K562 (cell line): ENCODE measurements around the gene CD248. TPM values are rescaled to one million over a fixed set of nuclear protein-coding genes. Genes with fewer than 3 reads are reported as not detected.

ENCODE experiments used
- BCOR ChIP-seq: fragments of 450-650 bp; IDR thresholded peaks from 2 replicates; pipeline ENCODE4 v1.6.1; 2016
- EGR1 ChIP-seq: fragments of 450-650 bp; conservative IDR thresholded peaks from 2 replicates; pipeline ENCODE4 v1.6.1; 2017; ENCODE audit warnings: mild to moderate bottlenecking
- FOXM1 ChIP-seq, 2 experiments: fragments of 450-650 bp in 1 of 2; sonication (generic) in 1 of 2; formaldehyde crosslinking in 1 of 2; IDR thresholded peaks; 2 replicates each; pipeline versions ENCODE4 v1.6.1 to v1.9.0; 2017 to 2022; ENCODE audit warnings: low read depth in 2 of 2, mild to moderate bottlenecking in 2 of 2, missing genetic modification reagents in 1 of 2, moderate library complexity in 1 of 2
- FOXP1 ChIP-seq: sonication (generic); formaldehyde crosslinking; IDR thresholded peaks from 2 replicates; pipeline ENCODE4 v1.8.0; 2022; ENCODE audit warnings: mild to moderate bottlenecking, missing genetic modification reagents
- MAZ ChIP-seq, 2 experiments: fragments of 450-650 bp in 1 of 2; sonication (generic) in 1 of 2; formaldehyde crosslinking; IDR thresholded peaks in 1 of 2; conservative IDR thresholded peaks in 1 of 2; 2 replicates each; pipeline versions ENCODE4 v1.4.0 to v1.5.0; 2020; ENCODE audit warnings: mild to moderate bottlenecking in 1 of 2, missing genetic modification reagents in 1 of 2
- MED1 ChIP-seq: sonication (generic); formaldehyde crosslinking; IDR thresholded peaks from 2 replicates; pipeline ENCODE4 v1.8.1; 2023; ENCODE audit warnings: missing genetic modification reagents, borderline replicate concordance
- OTX1 ChIP-seq: fragments of 450-650 bp; formaldehyde crosslinking; IDR thresholded peaks from 2 replicates; pipeline ENCODE4 v1.4.0; 2022; ENCODE audit warnings: mild to moderate bottlenecking
- POLR2A ChIP-seq: fragments of 450-650 bp; conservative IDR thresholded peaks from 2 replicates; pipeline ENCODE4 v1.6.1; 2016
- RBM34 ChIP-seq: fragments of 200-400 bp; formaldehyde crosslinking; IDR thresholded peaks from 2 replicates; pipeline ENCODE4 v1.6.1; 2018; ENCODE audit warnings: low read length, borderline replicate concordance; ENCODE audit not compliant: insufficient read depth
- RCOR1 ChIP-seq, 2 experiments: IDR thresholded peaks; 2 replicates each; pipeline ENCODE4 v1.6.1; 2012; ENCODE audit warnings: low read depth in 2 of 2, low read length in 2 of 2, borderline replicate concordance in 1 of 2, improper control_type of control experiment in 1 of 2
- RFX1 ChIP-seq: fragments of 450-650 bp; IDR thresholded peaks from 2 replicates; pipeline ENCODE4 v1.6.1; 2016; ENCODE audit warnings: mild to moderate bottlenecking, moderate library complexity
- SMAD4 ChIP-seq: fragments of 250-450 bp; sonication (Bioruptor Pico); conservative IDR thresholded peaks from 2 replicates; pipeline ENCODE4 v1.8.0; 2021; ENCODE audit warnings: inconsistent platforms, mild to moderate bottlenecking, moderate library complexity
- ZNF318 ChIP-seq, 2 experiments: fragments of 450-650 bp; IDR thresholded peaks; 2 replicates each; pipeline ENCODE4 v1.6.1; 2016; ENCODE audit warnings: mild to moderate bottlenecking in 2 of 2, borderline replicate concordance in 1 of 2, low read depth in 1 of 2, moderate library complexity in 1 of 2
- ZNF740 ChIP-seq, 3 experiments: fragments of 200-800 bp in 1 of 3; sonication (Bioruptor generic) in 1 of 3; sonication (generic) in 1 of 3; formaldehyde crosslinking in 1 of 3; IDR thresholded peaks; 2 replicates each; pipeline versions ENCODE4 v1.6.1 to v1.8.0; 2016 to 2022; ENCODE audit warnings: mild to moderate bottlenecking in 2 of 3, missing compliant biosample characterization in 2 of 3, missing genetic modification characterization in 2 of 3, missing genetic modification reagents in 1 of 3
- polyA plus RNA-seq, 8 experiments: library from polyadenylated mRNA; depleted of rRNA in 4 of 8; stranded (reverse) in 5 of 8; unstranded in 3 of 8; fragments of >200 nt; fragmentation: Nextera tagmentation in 2 of 8; fragmentation: Illumina TruSeq in 1 of 8; extraction: Ambion mirVana in 2 of 8; extraction: Trizol in 1 of 8; gene quantifications; 2 replicates each; pipeline versions ENCODE4 v1.2.1 to v1.2.3, GENCODE V29; 2011 to 2014; ENCODE audit warnings: inconsistent platforms in 1 of 8, missing spikeins in 1 of 8
- total RNA-seq, 7 experiments: library from RNA; depleted of rRNA in 6 of 7; stranded (reverse); fragments of >200 nt in 6 of 7; fragmentation: Illumina TruSeq in 2 of 7; extraction: Trizol in 2 of 7; gene quantifications; 2 replicates each; pipeline versions ENCODE4 v1.2.1 to v1.2.3, GENCODE V29; 2011 to 2021; ENCODE audit warnings: low replicate concordance in 1 of 7

The CD248 gene
- total and polyA plus RNA-seq, 9 of the 15 experiments (the other 6 are each of a cell fraction or from before 2014, with no cell fraction given): 0.09 TPM; not detected in 8

- TF ChIP-seq ZNF318 (IDR thresholded peaks at IDR 0.05; ENCODE audit: borderline replicate concordance in 1 of 2, low read depth in 1 of 2) (no peak), ZNF740 (CRISPR knock-in tag; IDR thresholded peaks at IDR 0.05) (peak; percentile 58; the same call in 1 of the 2 replicates), ZNF740 (tag; IDR thresholded peaks at IDR 0.05) (no peak), MED1 (CRISPR knock-in tag) (no peak), FOXM1 (IDR thresholded peaks at IDR 0.05; ENCODE audit: low read depth) (no peak), FOXM1 (CRISPR knock-in tag; IDR thresholded peaks at IDR 0.05; ENCODE audit: low read depth) (0 out of 2 replicates have a peak, but pooled peaks have one; percentile 7), EGR1 (peak; percentile 21; the same call in 1 of the 2 replicates), OTX1 (CRISPR knock-in tag) (peak; percentile 25; the same call in 1 of the 2 replicates), RBM34 (no peak), SMAD4 (CRISPR knock-in tag) (0 out of 2 replicates have a peak, but pooled peaks have one; percentile 26), POLR2A (peak; percentile 31; the same call in 1 of the 2 replicates), RCOR1 (IDR thresholded peaks at IDR 0.05; ENCODE audit: borderline replicate concordance in 1 of 2, low read depth in 2 of 2, low read length in 2 of 2) (peak; percentile 78 to 99), RFX1 (peak; percentile 100), FOXP1 (CRISPR knock-in tag) (no peak; the same call in 1 of the 2 replicates), BCOR (no peak), MAZ (CRISPR knock-in tag; conservative IDR thresholded peaks at IDR 0.05 in 1 of 2, IDR thresholded peaks at IDR 0.05 in 1 of 2) (peak; percentile 41 to 60; a peak in 1 of 4 replicates)
Measured at GRCh38 chr11:66282468-66283455, 34.1 kb downstream of the CD248 start (continued).
